Esophagus muscularis mucosa (tissue), 3 donors: ENCODE results near the gene ATP13A3.

ENCODE experiments used
- POLR2AphosphoS5 ChIP-seq, 2 donors: sonication (generic); formaldehyde crosslinking; IDR thresholded peaks; one replicate each; pipeline ENCODE4 v1.6.1; 2017; ENCODE audit warnings: antibody characterized with exemption in 2 of 2
- TF ChIP-seq, protein P1 (sequence below), 3 experiments: fragments of 200-600 bp in 2 of 3; fragments of 450-650 bp in 1 of 3; sonication (generic) in 2 of 3; IDR thresholded peaks; one replicate each; pipeline ENCODE4 v1.5.1; 2017 to 2019; ENCODE audit warnings: antibody characterized with exemption in 3 of 3, mild to moderate bottlenecking in 2 of 3, moderate library complexity in 1 of 3

DNA sequence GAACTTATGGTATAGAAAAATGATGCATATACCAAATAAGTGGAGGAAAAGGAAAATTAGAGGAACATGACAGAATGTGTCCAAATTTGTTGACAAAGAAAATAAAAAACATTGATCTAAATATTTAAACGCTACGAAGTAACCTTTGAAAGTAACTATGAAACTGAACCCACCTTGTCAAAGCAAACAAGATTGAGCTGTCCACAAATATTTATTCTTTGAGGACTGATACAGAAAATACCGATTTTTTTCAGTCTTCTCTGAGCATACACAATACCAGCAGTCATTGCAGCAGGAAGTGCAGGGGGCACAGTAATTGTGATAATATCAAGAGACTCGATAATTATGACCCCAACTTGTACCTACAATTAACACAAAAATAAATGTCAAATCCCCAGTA is 40.0 kb downstream of the ATP13A3 start:
- TF ChIP-seq, protein P1, sequence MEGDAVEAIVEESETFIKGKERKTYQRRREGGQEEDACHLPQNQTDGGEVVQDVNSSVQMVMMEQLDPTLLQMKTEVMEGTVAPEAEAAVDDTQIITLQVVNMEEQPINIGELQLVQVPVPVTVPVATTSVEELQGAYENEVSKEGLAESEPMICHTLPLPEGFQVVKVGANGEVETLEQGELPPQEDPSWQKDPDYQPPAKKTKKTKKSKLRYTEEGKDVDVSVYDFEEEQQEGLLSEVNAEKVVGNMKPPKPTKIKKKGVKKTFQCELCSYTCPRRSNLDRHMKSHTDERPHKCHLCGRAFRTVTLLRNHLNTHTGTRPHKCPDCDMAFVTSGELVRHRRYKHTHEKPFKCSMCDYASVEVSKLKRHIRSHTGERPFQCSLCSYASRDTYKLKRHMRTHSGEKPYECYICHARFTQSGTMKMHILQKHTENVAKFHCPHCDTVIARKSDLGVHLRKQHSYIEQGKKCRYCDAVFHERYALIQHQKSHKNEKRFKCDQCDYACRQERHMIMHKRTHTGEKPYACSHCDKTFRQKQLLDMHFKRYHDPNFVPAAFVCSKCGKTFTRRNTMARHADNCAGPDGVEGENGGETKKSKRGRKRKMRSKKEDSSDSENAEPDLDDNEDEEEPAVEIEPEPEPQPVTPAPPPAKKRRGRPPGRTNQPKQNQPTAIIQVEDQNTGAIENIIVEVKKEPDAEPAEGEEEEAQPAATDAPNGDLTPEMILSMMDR (IDR thresholded peaks at IDR 0.05): no peak
- TF ChIP-seq POLR2AphosphoS5 (IDR thresholded peaks at IDR 0.05): no peak
